ENCODE data around the gene PPP1R9B. TPM values are rescaled to one million over a fixed set of nuclear protein-coding genes. Genes with fewer than 3 reads are reported as not detected.

PPP1R9B gene
- total RNA-seq, 3 donors from 2014 or later: 21.8 to 24.9 (median 22.7) TPM

- H3K27me3 ChIP-seq: no peaks in the 10 kb centered on the region
- intact Hi-C loops (cut with DNase I; ENCODE audit: low total_unique reads): no loop called here
- H3K36me3 ChIP-seq: no peaks in the 10 kb centered on the region
- no peak for DNase-seq (ENCODE audit: low spot score in 2 of 2)
- H3K9me3 ChIP-seq: no peaks in the 10 kb centered on the region
- no peak for TF ChIP-seq CTCF (IDR thresholded peaks at IDR 0.05)
- TF ChIP-seq POLR2AphosphoS5 (IDR thresholded peaks at IDR 0.05): no peak
- TF ChIP-seq POLR2A (IDR thresholded peaks at IDR 0.05): no peak
- H3K4me3 ChIP-seq: no peak overlapping the region
- peak overlapping the region; percentile 40 to 72 for H3K27ac ChIP-seq
- H3K4me1 ChIP-seq: no peaks in the 10 kb centered on the region
Observed at GRCh38 chr17:50186661-50187393, 36.4 kb upstream of the PPP1R9B start.

- intact Hi-C loops (cut with DNase I; ENCODE audit: low total_unique reads): no loop called here
Observed at GRCh38 chr17:50185631-50186471, 35.4 kb upstream of the PPP1R9B start.

DNA sequence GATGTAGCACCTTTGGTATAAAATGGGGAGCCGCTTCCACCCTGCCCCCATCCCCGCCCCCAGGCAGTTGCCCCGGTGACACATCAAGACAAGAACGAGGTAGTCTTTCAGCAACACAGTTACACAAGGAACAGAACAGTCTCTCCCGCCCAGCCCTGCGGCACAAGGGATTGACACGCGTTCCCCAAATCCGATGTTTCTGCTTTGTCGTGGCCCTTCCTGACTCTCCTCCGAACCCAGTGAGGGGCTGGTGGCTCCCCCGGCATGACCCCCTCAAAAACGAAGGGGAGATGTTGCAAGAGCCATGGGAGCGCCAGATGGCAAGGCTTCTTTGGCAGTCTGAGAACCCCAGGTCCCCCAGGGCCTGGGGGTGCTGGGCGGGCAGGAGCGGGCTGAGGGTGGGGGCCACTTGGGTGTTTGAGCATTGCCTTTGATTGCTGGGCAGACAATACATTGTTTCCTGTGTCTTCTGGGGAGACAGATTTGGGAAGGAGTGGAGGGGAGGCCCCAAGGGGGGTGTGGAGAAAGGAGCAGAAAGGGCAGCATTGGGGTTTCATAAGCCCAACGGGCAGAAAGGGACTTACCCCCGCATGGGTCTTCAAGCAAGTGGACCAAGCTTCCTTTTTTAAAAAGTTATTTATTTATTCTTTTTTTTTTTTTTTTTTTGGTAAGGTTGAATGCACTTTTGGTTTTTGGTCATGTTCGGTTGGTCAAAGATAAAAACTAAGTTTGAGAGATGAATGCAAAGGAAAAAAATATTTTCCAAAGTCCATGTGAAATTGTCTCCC is 34.3 kb upstream of the PPP1R9B start:
- Histone ChIP-seq H3K4me3 (no peak overlapping the region), H3K27me3 (no peaks in the 10 kb centered on the region), H3K36me3 (no peaks in the 10 kb centered on the region), H3K9me3 (no peaks in the 10 kb centered on the region), H3K4me1 (no peaks in the 10 kb centered on the region), H3K27ac (peak overlapping the region; percentile 48 to 78)
- DNase-seq (ENCODE audit: low spot score in 2 of 2): no peak
- TF ChIP-seq CTCF (IDR thresholded peaks at IDR 0.05) (no peak), POLR2AphosphoS5 (IDR thresholded peaks at IDR 0.05) (peak in 2 of 3 donors; percentile 43 to 49), POLR2A (IDR thresholded peaks at IDR 0.05) (no peak)
- intact Hi-C loops (cut with DNase I; ENCODE audit: low total_unique reads): no loop called here

More at GRCh38 chr17:50185631-50186471, 35.4 kb upstream of the PPP1R9B start:
- Histone ChIP-seq H3K4me3 (no peak overlapping the region), H3K4me1 (no peaks in the 10 kb centered on the region), H3K36me3 (no peaks in the 10 kb centered on the region), H3K27me3 (no peaks in the 10 kb centered on the region), H3K27ac (peak overlapping the region; percentile 40 to 72), H3K9me3 (no peaks in the 10 kb centered on the region)
- TF ChIP-seq CTCF (IDR thresholded peaks at IDR 0.05) (no peak), POLR2AphosphoS5 (IDR thresholded peaks at IDR 0.05) (peak in 1 of 3 donors; percentile 10)
- no peak for DNase-seq (ENCODE audit: low spot score in 2 of 2)

DNA sequence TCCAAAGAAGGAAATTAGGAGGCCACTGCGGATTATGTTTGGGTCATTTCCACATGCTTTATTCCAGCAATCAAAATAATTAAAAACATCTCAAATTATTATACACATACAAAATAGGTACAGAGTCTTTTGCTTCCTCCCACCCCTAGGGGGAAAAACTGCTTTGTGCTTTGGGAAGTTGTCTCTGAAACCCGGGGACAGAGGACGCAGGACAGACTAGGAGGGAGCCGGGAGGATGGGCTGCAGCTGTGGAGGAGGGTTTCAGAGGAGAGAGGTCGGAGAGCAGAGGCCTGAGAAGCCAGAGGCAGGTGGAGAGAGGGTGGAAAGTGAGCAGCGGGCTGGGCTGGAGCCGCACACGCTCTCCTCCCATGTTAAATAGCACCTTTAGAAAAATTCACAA is 33.6 kb upstream of the PPP1R9B start:
- Histone ChIP-seq H3K36me3 (no peaks in the 10 kb centered on the region), H3K27ac (peak overlapping the region; percentile 48 to 85), H3K27me3 (no peaks in the 10 kb centered on the region), H3K4me1 (no peaks in the 10 kb centered on the region), H3K9me3 (no peaks in the 10 kb centered on the region), H3K4me3 (no peak overlapping the region)
- no peak for TF ChIP-seq POLR2A (IDR thresholded peaks at IDR 0.05)
- no peak for TF ChIP-seq POLR2AphosphoS5 (IDR thresholded peaks at IDR 0.05)
- peak in 1 of 3 donors; percentile 11 for TF ChIP-seq CTCF (IDR thresholded peaks at IDR 0.05)
- intact Hi-C loops (cut with DNase I; ENCODE audit: low total_unique reads): no loop called here
- no peak for DNase-seq (ENCODE audit: low spot score in 2 of 2)

Measured in breast epithelium (tissue), 4 donors.